SK-MEL-5 (cell line): Measurements from ENCODE around the gene MPIG6B. TPM values are rescaled to one million over a fixed set of nuclear protein-coding genes. Genes with fewer than 3 reads are reported as not detected.

ENCODE experiments used
- DNase-seq: peaks from one replicate; pipeline ENCODE4 v3.0.0-alpha.2; 2016; ENCODE audit warnings: low read depth, low spot score
- in situ Hi-C: cut with HindIII; loops from 2 replicates; pipeline ENCODE4 v1.10.0; 2016; ENCODE audit warnings: low sequenced_read_pairs, high pct_unique_total_duplicates, low pct_unique_long_range_greater_than_20kb
- total RNA-seq: library from RNA; depleted of rRNA; stranded (reverse); fragments of >200 nt; shearing (Covaris generic); gene quantifications from 2 replicates; pipeline ENCODE4 v1.2.3, GENCODE V29; 2014

MPIG6B gene
- total RNA-seq, 1 experiment from 2014 or later: not detected

DNA sequence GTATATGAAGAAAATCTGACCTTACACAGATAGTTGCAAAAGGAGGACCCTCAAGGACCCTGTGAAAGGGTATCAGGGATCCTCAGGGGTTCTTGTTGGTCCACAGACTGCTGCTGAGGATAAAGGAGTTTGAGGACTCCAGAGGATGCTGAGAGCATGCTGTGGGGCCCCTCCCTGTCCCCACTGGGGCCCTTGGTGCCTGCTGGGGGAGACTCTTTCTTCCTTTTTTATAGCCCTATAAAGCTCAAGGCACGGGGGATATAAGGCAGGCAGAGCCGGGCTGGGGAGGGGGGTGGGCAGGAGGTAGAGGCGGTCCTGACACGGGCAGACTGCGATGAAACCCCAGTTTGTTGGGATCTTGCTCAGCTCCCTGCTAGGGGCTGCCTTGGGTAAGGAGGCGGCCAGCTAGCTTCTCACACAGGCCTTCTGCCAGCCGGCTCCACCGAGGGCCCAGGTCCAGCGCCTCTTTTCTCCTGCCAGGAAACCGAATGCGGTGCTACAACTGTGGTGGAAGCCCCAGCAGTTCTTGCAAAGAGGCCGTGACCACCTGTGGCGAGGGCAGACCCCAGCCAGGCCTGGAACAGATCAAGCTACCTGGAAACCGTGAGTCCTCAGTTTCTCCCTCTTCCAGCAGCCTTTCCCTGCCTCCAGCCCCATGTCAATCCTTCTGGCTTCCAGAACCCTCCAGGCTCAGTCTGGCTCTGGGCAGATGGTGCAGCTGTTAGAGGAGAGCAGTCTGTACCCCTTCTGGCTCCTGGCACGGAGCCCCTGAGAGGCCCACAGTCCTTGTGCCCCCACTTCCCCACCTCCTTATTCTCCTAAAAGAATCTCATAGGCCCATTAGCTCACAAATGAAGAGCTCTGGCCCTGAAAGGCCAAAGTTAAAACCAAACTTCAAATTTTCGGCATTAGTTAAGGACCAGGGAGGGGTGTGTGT lies 7.9 kb upstream of the MPIG6B start, which contains the start of gene LY6G6D:
Gene LY6G6D (plus strand): TSS at position 327 of the 937 bp plus-strand sequence. CDS start 8 bp downstream, at position 335.
- no peak for DNase-seq
- in situ Hi-C loops: no loop called here

DNA sequence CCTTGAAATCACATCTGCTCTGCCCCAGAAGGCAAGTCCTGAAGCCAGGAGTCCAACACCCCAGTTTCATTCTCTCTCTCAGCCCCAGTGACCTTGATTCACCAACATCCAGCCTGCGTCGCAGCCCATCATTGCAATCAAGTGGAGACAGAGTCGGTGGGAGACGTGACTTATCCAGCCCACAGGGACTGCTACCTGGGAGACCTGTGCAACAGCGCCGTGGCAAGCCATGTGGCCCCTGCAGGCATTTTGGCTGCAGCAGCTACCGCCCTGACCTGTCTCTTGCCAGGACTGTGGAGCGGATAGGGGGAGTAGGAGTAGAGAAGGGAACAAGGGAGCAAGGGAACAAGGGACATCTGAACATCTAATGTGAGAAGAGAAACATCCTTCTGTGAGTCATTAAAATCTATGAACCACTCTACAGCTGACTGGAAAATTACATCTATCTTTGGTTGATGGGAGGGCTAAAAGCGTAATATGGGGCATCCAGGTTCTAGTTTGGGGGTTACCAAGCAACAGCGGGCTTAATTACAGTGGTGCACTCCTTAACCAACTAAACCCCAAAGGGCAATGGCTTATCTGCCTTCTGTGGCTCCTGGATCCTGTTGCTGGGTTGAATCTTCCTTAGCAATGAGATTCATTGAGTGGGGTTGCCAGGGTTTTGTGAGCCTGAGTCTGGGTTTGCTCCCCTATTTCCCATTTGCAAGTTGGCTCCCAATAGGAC lies 5.5 kb upstream of the MPIG6B start:
- in situ Hi-C loops: no loop called here
- no peak for DNase-seq

DNA sequence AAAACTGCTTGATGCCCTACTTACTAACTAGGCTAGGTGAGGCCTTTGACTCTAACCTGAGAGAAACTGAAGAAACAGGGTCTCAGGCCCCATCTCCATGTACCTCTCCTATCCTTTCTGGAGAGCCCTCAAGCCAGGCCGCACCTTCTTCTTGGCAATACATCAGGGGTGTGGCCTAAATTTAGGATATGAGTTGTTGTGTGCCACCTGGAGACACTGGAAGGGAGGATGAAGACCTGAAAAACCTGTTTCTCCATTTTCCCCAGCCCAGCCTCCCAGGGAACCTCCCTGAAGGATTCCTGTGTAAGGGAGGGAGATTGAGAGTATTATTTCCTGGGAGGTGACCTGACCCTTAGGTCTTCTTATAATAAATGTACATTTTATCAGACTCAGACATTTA lies 4.9 kb upstream of the MPIG6B start:
- in situ Hi-C loops: no loop called here
- no peak for DNase-seq

DNA sequence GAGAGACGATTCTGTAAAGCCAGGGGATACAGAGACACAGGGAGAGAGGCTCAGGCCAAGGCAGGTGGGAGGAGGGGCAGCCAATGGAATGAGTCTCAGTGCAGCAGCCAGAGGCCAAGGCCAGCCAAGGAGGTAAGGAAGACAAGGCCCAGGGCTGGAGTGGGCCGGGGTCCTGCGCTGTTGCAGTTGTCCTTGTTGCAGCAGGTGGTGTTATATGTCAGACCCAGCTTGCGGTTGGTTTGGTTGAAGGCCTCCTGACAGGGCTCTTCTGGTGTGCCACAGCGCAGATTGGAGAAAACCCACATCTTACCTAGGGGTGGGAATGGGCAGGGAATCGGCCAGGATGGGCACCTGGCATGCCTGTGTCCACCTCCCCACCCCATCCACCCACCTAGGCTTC lies 4.2 kb upstream of the MPIG6B start:
- DNase-seq: no peak
- in situ Hi-C loops: no loop called here

GRCh38 chr6:31720196-31720770 lies 2.9 kb upstream of the MPIG6B start:
- in situ Hi-C loops: no loop called here
- no peak for DNase-seq

- no peak for DNase-seq
- in situ Hi-C loops: no loop called here
Observed at GRCh38 chr6:31721351-31722020, 1.7 kb upstream of the MPIG6B start, which contains the start of gene LY6G6C. TSS of gene LY6G6C (minus strand) at chr6:31721746. CDS start at chr6:31721679, 67 bp downstream.

DNA sequence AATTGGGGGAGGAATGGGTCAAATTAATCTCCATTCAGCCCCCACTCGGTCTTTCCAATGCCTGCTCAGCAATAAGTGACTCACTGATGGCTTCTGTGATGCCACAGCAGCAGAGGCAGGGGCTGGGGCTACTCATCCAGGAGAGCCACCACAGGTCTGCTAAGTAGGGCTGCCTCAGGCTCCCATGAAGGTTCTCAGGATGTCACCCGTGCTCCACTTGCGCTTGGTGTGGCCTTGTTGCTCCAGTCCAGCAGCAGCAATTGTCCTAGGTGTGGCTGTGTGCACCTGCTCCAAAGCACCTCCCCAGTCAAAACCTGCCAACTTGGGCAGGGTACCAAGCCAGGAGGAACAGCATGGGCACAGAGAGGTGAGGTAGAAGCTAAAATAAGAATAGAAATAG lies 1.0 kb upstream of the MPIG6B start:
- in situ Hi-C loops: no loop called here
- no peak for DNase-seq

GRCh38 chr6:31723980-31724691 lies 963 bp downstream of the MPIG6B start:
- in situ Hi-C loops: no loop called here

GRCh38 chr6:31725502-31726350 lies 2.6 kb downstream of the MPIG6B start:
- in situ Hi-C loops: no loop called here
- peak; percentile 48 for DNase-seq

More at GRCh38 chr6:31723980-31724691, 963 bp downstream of the MPIG6B start:
- no peak for DNase-seq

DNA sequence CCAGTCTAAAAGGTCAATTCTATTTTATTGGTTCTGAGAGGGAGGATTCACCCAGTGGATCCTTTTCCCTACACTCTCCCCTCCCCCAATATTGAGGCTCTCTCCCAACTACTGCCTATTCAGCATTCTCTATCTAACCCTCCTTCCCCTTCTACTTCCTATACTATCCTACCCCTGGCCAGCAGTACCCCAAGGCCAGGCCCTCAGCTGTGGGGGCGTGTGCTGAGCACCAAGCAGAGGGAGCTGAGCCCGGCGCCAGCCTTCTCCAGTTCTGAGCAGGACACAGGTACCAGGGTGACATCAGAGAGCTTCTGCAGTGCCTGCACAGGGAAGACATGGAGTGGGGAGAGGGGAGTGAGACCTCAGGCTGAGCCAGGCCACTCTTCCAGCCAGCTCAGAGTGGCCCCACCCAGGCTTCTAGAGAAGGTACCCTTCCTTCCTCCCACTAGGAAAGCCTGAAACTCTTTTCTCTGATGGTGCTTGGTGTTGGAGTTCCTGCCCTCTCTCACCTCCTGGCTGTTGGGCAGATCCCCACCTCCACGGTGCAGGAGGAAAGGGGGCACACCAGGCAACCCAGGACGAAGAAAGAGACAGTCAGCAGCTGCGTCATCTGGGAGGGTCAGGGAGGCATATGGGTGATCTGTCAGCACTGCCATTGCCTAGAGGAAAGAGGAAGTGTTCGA lies 4.0 kb downstream of the MPIG6B start:
- DNase-seq: no peak
- in situ Hi-C loops: no loop called here

- no peak for DNase-seq
- in situ Hi-C loops: no loop called here
Observed at GRCh38 chr6:31727717-31728671, 4.8 kb downstream of the MPIG6B start.

- in situ Hi-C loops: no loop called here
- no peak for DNase-seq
Observed at GRCh38 chr6:31728767-31729514, 5.8 kb downstream of the MPIG6B start, which contains the start of gene DDAH2. TSS of gene DDAH2 (minus strand) at chr6:31729299. CDS start at chr6:31729161, 138 bp downstream.

GRCh38 chr6:31729515-31729978 lies 6.4 kb downstream of the MPIG6B start:
- peak; percentile 83 for DNase-seq
- in situ Hi-C loops: no loop called here
